HG02870 (cell line): ENCODE data around the gene GALNTL6.
A peak's percentile ranks its signal among the peaks of the same experiment; 100 is the strongest.

ENCODE experiments used
- ATAC-seq: cut with Tn5 transposase; IDR thresholded peaks from one replicate; pipeline ENCODE4 v1.9.1; 2021; ENCODE audit warnings: mild to moderate bottlenecking, moderate library complexity; ENCODE audit not compliant: unreplicated experiment

GALNTL6 gene

GRCh38 chr4:171983935-171984805, 171.0 kb downstream of the GALNTL6 start:
- ATAC-seq: no peak

GRCh38 chr4:171985129-171985528, 171.9 kb downstream of the GALNTL6 start:
- no peak for ATAC-seq

- ATAC-seq: no peak
Measured at GRCh38 chr4:171993247-171993646, 180.0 kb downstream of the GALNTL6 start.

- ATAC-seq: no peak
Measured at GRCh38 chr4:172007889-172008288, 194.7 kb downstream of the GALNTL6 start.

- no peak for ATAC-seq
Measured at GRCh38 chr4:172009446-172010230, 196.4 kb downstream of the GALNTL6 start.

- no peak for ATAC-seq
Measured at GRCh38 chr4:172011196-172011595, 198.0 kb downstream of the GALNTL6 start.

GRCh38 chr4:172018358-172018757, 205.2 kb downstream of the GALNTL6 start:
- no peak for ATAC-seq

GRCh38 chr4:172035562-172035961, 222.4 kb downstream of the GALNTL6 start:
- no peak for ATAC-seq

- ATAC-seq: no peak
Measured at GRCh38 chr4:172040766-172041165, 227.6 kb downstream of the GALNTL6 start.

- ATAC-seq: no peak
Measured at GRCh38 chr4:172042714-172043114, 229.5 kb downstream of the GALNTL6 start.

- ATAC-seq: no peak
Measured at GRCh38 chr4:172045981-172046380, 232.8 kb downstream of the GALNTL6 start.

GRCh38 chr4:172048666-172049065, 235.5 kb downstream of the GALNTL6 start:
- no peak for ATAC-seq

- no peak for ATAC-seq
Measured at GRCh38 chr4:172050911-172051310, 237.7 kb downstream of the GALNTL6 start.

- peak; percentile 92 for ATAC-seq
Measured at GRCh38 chr4:172055046-172055445, 241.8 kb downstream of the GALNTL6 start.

GRCh38 chr4:172055498-172055897, 242.3 kb downstream of the GALNTL6 start:
- no peak for ATAC-seq

GRCh38 chr4:172061204-172061603, 248.0 kb downstream of the GALNTL6 start:
- peak; percentile 97 for ATAC-seq

- ATAC-seq: no peak
Measured at GRCh38 chr4:172068506-172068905, 255.3 kb downstream of the GALNTL6 start.

GRCh38 chr4:172073590-172073989, 260.4 kb downstream of the GALNTL6 start:
- ATAC-seq: no peak

GRCh38 chr4:172083272-172083671, 270.1 kb downstream of the GALNTL6 start:
- no peak for ATAC-seq

- no peak for ATAC-seq
Measured at GRCh38 chr4:172088556-172088955, 275.4 kb downstream of the GALNTL6 start.

GRCh38 chr4:172095161-172095560, 282.0 kb downstream of the GALNTL6 start:
- no peak for ATAC-seq

GRCh38 chr4:172096786-172097185, 283.6 kb downstream of the GALNTL6 start:
- no peak for ATAC-seq
